HCT116 (cell line): ENCODE results near the gene PRR27.

Experiments
- CTCF ChIP-seq, 3 experiments: fragments of 200-600 bp in 1 of 3; sonication (generic) in 1 of 3; IDR thresholded peaks in 2 of 3; conservative IDR thresholded peaks in 1 of 3; 2 replicates each; pipeline ENCODE4 v1.5.1; 2012 to 2017; ENCODE audit warnings: low read depth in 2 of 3, low read length in 2 of 3, antibody characterized with exemption in 1 of 3, borderline replicate concordance in 1 of 3, control low read depth in 1 of 3, mild to moderate bottlenecking in 1 of 3, mixed read lengths in 1 of 3, mixed run types in 1 of 3, moderate library complexity in 1 of 3; ENCODE audit not compliant: insufficient read depth in 1 of 3
- EZH2phosphoT487 ChIP-seq: fragments of 200-600 bp; IDR thresholded peaks from 2 replicates; pipeline ENCODE4 v1.6.1; 2018; ENCODE audit warnings: antibody characterized with exemption, borderline replicate concordance
- MAX ChIP-seq: IDR thresholded peaks from 2 replicates; pipeline ENCODE4 v1.6.1; 2012
- POLR2A ChIP-seq: IDR thresholded peaks from 2 replicates; pipeline ENCODE4 v1.7.0; 2011; ENCODE audit warnings: borderline replicate concordance; ENCODE audit not compliant: insufficient read depth, insufficient read length; ENCODE audit errors: extremely low read depth

- TF ChIP-seq MAX, result no peak
- no peak for TF ChIP-seq POLR2A
- no peak for TF ChIP-seq EZH2phosphoT487
- TF ChIP-seq CTCF (IDR thresholded peaks at IDR 0.05 in 2 of 3, conservative IDR thresholded peaks at IDR 0.05 in 1 of 3; ENCODE audit: borderline replicate concordance in 1 of 3, insufficient read depth in 1 of 3, low read depth in 2 of 3, low read length in 2 of 3), result no peak
These were observed 27.8 kb downstream of the PRR27 start for GRCh38 chr4:70181864-70182263.
